GM12891 (cell line): ENCODE measurements around the gene ZNF700.

Experiments
- PAX5 ChIP-seq: IDR thresholded peaks from 2 replicates; pipeline ENCODE4 v1.6.1; 2011; ENCODE audit warnings: low read length, moderate library complexity, mild to moderate bottlenecking; ENCODE audit not compliant: insufficient read depth, severe bottlenecking
- POLR2A ChIP-seq: IDR thresholded peaks from 2 replicates; pipeline ENCODE4 v1.6.1; 2011; ENCODE audit warnings: low read depth, low read length, control low read depth

DNA sequence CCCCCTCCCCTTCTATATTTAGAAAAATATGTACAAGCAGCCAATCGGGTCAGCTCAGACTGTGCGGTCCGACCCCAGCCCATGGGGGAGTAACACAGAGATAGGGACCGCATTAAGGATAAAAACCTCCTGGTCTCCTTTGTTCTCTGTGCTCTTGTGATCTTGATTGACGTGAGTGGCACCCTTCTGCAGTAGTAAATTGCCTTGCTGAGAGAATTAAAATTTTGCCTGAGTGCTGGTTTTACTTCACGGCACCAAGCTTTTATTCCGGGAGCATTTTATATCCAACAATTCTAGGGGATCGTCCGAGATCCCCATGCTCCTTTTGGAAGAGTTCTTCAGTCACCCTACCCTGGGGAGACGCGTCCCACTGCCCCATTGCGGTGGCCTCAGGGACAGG is 44.3 kb upstream of the ZNF700 start:
- TF ChIP-seq POLR2A: no peak
- TF ChIP-seq PAX5: no peak
